ENCODE results near the gene A3GALT2.
A peak's percentile ranks its signal among the peaks of the same experiment; 100 is the strongest.

Gene A3GALT2

GRCh38 chr1:33295450-33296081 lies 25.3 kb downstream of the A3GALT2 start (continued):
- peak; percentile 85 for TF ChIP-seq CTCF (tag by site-specific recombination; IDR thresholded peaks at IDR 0.05)
- TF ChIP-seq ZNF18 (tag by site-specific recombination; IDR thresholded peaks at IDR 0.05): no peak
- no peak for TF ChIP-seq ZNF274 (IDR thresholded peaks at IDR 0.05; ENCODE audit: low read length)
- TF ChIP-seq ZNF274 (tag by site-specific recombination; IDR thresholded peaks at IDR 0.05; ENCODE audit: borderline replicate concordance): no peak
- no peak for TF ChIP-seq ZNF701 (tag by site-specific recombination; IDR thresholded peaks at IDR 0.05)
- 0 out of 2 replicates have a peak, but pooled peaks have one; percentile 6 for TF ChIP-seq GLIS1 (tag by site-specific recombination; IDR thresholded peaks at IDR 0.05)
- TF ChIP-seq ZNF423 (tag by site-specific recombination; IDR thresholded peaks at IDR 0.05): 0 out of 2 replicates have a peak, but pooled peaks have one; percentile 38
- TF ChIP-seq PRDM1 (tag by site-specific recombination; IDR thresholded peaks at IDR 0.05): no peak
- no peak for TF ChIP-seq ZNF26 (tag by site-specific recombination; IDR thresholded peaks at IDR 0.05)
- TF ChIP-seq PRDM4 (tag by site-specific recombination; IDR thresholded peaks at IDR 0.05): no peak
- TF ChIP-seq SP7 (tag by site-specific recombination; IDR thresholded peaks at IDR 0.05): 0 out of 2 replicates have a peak, but pooled peaks have one; percentile 39
- no peak for TF ChIP-seq ZNF473 (tag by site-specific recombination; IDR thresholded peaks at IDR 0.05)
- no peak for TF ChIP-seq HOXC10 (CRISPR knock-in tag; IDR thresholded peaks at IDR 0.05)
- TF ChIP-seq ZNF596 (tag by site-specific recombination; IDR thresholded peaks at IDR 0.05): no peak
- TF ChIP-seq ZNF585B (tag by site-specific recombination; IDR thresholded peaks at IDR 0.05): no peak
- TF ChIP-seq KLF9 (tag by site-specific recombination; IDR thresholded peaks at IDR 0.05; ENCODE audit: low read depth): no peak
- no peak for TF ChIP-seq ZNF544 (tag by site-specific recombination; IDR thresholded peaks at IDR 0.05)
- TF ChIP-seq ZNF777 (tag by site-specific recombination; IDR thresholded peaks at IDR 0.05; ENCODE audit: borderline replicate concordance): no peak
- TF ChIP-seq ZNF510 (tag by site-specific recombination; IDR thresholded peaks at IDR 0.05; ENCODE audit: insufficient replicate concordance): no peak

- H3K27ac ChIP-seq (ENCODE audit: extremely low read depth, low read depth, low read length): no peak overlapping the region
- ChIA-PET POLR2A (interaction anchor here (0.9 kb wide), 1 partner anchor 44 kb away, joined by 4 read pairs; no protein-coding TSS in a partner anchor), CTCF (interaction anchor here (0.6 to 7.0 kb wide), 49 partner anchors 9 to 337 kb away, joined by 3 to 135 read pairs (median 5); partner anchors contain the start of genes TRIM62 and ZSCAN20)
- no peak overlapping the region for H3K4me3 ChIP-seq (ENCODE audit: low read depth, low read length)
- no peaks in the 10 kb centered on the region for H3K9me3 ChIP-seq (ENCODE audit: control insufficient read depth, insufficient read depth, low read depth, low read length)
- H3K36me3 ChIP-seq (ENCODE audit: control insufficient read depth in 2 of 2, insufficient read depth in 1 of 2, low read length in 2 of 2): peaks cover 0 to 62% of the 10 kb centered on the region in 2 experiments; a peak in 1 of 3 replicates
- TF ChIP-seq KLF17 (tag by site-specific recombination; IDR thresholded peaks at IDR 0.05): 0 out of 2 replicates have a peak, but pooled peaks have one; percentile 10
- TF ChIP-seq ZNF23 (tag by site-specific recombination; IDR thresholded peaks at IDR 0.05; ENCODE audit: borderline replicate concordance): no peak
- TF ChIP-seq EGR2 (tag by site-specific recombination; IDR thresholded peaks at IDR 0.05; ENCODE audit: low read depth): 0 out of 2 replicates have a peak, but pooled peaks have one; percentile 17
- H3K4me1 ChIP-seq (ENCODE audit: control insufficient read depth, insufficient read depth, low read length): no peaks in the 10 kb centered on the region
Observed at GRCh38 chr1:33295023-33295422, 25.9 kb downstream of the A3GALT2 start.
